HG02938 (cell line): ENCODE measurements around the gene MRPL33.

Experiments
- ATAC-seq: cut with Tn5 transposase; IDR thresholded peaks from one replicate; pipeline ENCODE4 v1.9.1; 2021; ENCODE audit warnings: mild to moderate bottlenecking, moderate library complexity; ENCODE audit not compliant: unreplicated experiment

Gene MRPL33

DNA sequence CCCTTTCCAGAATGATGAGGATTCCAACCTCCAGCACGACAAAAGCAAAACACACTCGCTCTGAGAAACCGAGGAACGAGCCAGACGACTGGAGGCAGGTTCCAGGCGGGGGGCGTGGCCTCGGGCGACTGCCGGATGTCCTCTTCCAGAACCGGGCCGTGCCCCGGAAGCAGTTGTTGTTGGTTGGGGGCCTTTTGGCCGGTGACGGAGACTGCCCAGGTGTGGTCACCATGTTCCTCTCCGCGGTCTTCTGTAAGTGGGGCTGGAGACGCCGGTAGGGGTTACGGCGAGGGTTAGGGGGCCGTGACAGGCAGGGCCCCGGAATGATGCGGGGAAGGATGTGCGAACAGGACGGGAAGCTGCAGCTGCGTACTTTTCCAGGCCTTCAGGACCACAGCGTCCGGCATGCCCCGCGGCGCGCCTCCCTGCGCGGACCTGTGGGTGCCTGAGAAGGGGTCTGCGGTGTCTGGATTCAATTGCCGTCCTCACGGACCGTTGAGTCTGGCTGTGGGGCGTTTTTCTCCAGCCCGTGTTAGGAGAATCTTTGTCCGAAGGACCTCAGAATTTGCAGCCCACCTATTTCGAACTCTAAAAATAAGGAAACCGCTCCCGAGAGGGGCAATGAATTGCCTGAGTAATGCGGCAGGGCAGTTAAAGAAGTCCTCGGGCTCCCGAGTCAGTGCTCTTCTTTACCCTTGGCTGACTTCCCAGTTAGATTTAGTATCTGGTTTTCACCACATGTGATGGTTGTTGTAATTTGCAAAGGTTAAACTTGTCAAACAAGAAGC is at the start of gene MRPL33:
MRPL33 (plus strand) TSS at position 172 of the 788 bp plus-strand sequence; CDS start at position 231, 59 bp downstream.
- ATAC-seq = peak; percentile 91

DNA sequence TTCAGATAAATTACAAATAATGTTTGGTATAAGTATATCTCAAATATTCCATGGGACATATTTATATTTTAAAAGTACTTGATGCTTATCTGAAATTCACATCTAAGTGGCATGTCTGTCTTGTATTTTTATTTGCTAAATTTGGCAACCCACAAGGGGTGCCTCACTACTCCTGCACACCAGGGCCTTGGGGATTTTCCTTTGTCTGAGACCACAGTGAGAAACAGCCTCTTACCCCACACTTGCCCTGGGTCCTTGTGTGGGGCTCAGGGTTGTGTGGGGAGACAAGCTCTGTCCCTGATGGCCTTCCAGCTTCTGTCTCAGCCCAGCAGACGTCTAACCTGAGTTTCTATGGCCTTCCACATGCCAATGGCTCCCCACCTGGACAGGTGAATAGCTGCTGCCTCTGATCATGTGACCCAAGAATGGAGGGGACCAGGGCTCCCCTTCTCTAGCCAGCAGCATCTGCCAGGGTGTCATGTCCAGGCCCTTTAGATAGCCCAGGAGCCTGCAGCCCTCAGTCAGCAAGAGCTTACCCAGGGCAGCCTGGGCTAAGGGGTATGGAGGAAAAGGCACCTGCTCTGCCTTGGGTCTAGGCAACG is 49.5 kb upstream of the MRPL33 start:
- ATAC-seq = no peak

DNA sequence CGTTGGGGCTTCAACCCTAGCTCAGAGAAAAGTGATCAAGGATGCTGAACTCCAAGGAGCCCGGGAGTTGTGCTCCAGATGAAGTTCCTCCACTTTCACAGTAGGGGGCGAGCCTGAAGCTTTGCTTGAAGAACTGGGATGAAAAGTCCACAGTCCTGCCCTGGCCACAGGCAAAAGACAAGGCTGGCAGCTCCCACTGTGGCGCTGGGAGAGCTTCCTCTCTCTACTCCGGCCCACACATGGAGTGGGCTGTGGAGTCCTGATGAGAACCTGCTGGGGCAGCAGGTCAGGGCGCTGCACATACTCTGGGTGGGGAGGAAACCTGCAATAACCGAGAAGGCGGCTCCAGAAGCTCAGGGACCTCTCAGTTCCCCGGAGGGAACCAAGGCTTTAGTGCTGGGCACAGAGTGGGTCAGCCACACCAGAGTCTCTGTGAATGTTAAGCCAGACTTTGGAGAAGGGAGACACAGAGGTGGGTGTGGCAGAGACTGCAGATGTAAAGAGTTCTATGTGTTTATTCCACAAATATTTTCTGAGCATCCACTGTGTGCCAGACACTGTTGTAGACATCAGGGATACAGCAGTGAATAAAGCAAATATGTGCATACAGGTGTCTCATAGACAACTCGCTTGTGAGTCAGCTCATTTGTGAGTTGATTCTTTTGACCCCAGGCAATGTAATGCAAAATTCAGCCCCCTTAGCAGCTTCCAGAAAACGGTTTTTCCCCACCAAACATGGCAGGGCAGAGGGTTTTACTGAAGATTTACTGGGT is 48.0 kb upstream of the MRPL33 start:
- no peak for ATAC-seq

DNA sequence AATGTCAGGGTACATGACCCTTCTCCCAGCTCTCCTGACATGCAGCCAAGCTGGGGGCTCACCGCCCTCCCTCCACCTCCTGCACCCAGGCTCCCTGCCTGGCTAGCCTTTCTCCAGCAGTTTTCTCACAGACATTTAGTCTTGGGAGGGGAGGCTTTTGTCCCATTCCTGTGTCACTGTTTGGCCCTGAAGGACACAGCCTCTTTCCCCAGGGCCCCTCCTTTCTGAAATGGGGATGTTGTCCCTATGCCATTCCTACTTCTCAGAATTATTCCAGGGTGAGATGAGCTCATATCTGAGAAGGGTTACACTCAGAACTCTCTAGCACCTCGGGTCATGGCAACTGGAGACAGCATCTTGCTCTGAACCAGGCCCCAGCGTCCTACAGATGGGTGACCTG is 47.3 kb upstream of the MRPL33 start:
- ATAC-seq = no peak

DNA sequence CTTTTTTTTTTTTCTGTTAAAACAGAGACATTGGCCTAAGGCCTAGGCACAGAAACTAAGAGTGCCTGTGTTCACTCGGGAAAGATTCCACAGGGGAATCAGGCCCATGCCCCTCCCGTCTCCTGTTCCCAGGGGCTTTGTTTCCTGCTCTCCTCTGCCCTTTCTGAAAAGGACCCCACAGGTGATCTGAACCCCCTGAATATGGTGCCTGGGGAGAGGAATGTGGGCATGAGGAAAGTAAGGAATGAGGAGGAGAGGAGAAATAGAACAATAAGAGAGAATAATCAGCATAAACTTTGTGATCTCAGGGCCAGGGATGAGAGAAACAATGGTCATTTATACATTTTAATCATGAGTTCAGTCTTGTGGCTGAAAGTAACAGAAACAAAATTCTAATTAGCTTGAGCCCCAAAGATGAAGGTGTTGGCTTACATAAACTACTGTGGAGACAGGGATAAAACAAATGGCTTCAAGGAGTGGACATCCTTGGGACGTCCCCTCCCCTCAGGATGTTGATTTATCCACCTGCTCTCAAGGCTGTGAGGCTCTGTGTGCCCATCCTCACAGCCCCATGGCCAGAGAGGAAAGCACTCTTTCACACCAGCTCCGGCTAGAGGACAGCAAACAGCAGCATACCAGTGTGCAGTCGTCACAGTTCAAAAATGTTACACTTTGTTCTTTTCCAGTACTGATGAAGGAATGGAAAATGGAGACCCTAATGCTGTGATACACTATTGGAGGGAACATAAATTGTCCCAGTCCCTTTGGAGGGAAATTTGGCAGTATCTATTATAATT is 46.4 kb upstream of the MRPL33 start:
- ATAC-seq = no peak

DNA sequence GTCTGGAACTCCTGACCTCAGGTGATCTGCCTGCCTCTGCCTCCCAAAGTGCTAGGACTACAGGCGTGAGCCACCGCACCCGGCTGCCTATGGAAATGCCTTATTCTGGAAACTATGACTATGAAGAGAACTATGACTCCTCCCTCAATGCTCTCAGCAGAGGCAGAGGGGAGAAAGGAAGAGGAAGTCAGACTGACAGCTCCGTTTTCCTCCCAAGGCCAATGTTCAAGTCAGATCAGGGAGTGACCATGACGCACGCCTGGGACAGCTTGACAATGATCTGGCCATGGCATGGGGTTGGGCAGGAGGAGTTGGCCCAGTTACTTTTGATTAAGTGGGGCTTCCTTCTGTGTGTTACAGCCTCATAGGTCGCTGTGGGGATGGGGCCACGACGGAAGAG is 44.3 kb upstream of the MRPL33 start:
- no peak for ATAC-seq

DNA sequence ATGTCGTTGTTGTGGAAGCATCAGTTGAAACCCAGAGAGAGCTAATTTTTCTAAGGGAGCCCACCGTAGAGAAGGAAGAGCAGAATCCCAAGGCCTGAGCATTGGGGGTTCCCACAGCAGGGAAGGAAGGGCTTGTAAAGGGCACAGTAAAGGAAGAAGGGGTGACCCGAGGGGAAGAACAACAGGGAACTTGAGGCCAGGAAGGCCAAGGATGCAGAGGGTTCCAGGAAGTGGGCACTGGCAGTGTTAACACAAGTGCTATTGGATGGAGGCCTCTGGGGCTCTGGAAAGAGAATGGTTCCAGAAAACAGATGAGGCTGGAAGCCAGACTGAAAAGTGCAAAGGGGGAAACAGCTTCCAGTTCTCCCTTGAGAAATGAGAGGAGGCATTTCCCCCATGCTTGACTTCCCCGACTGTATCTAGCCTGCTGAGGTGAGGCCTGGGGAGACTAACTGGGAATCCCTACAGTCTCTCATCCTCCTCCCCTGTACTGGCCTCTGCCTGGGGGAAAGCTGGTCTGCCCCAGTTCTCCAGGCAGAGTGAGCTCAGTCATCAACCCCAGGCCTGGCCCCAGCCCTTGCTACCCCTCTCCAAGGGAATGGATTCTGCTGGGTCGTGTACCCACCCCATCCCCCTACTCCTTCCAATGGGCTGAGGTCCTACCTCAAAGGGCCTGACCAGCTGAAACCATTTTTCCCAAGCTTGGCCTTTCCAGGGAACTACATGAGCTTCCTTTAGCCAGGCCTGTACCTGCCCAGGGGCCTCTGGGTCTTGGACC is 43.2 kb upstream of the MRPL33 start:
- ATAC-seq = no peak

DNA sequence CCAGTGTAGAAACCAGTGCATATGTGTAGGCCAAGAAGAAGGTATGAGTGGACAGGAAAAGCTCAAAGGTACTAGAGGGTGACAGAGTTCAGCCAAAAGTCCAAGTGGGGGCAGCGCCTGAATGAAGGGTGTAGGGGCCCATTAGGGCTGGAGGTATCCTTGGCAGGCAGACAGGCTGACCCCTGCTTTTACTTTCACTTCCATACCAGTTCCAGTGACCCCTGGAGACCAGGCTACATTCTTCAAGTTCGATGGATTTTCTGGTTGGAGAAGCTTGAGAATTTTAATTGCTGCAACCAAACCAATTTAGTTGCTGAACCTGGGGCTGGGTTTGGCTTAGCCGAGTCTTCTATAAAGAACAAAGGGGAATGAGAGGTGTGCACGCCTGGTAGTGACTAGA is 42.3 kb upstream of the MRPL33 start:
- no peak for ATAC-seq

DNA sequence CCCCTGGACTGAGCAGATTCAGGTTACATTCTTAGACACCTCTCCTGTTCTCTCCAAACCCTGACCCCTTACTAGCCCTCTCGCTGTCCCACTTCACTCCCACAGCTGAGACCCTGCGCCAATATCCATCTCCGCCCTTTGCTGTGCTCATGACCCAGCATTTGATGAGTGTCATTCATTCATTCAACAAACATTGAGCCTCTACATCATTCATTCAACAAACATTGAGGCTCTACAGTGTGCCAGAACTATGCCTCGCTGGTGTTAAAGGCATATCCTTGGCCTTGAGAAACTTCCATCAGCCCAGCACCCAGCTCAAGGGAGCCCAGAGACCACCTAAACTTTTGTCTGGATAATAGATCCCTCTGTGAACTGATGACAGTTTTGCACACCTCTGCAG is 41.9 kb upstream of the MRPL33 start:
- ATAC-seq = no peak

DNA sequence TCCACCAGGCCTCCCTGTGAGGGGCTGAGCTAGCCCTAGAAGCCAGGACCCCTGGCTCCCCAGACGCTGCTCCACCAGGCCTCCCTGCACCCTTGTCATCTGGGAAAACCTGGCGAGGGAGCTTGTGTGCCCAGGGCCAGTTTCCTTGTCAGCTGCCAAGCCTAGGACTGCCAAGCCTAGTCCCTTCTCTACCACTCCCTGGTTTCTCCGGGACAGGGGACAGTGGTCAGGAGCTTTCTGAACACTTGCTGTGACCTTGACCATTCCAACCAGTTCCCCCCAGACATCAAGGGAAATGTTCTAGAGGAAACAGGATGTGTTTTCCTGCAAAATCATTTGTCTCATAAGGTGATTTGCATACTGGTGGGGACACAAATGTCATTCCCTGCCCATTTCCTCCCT is 41.3 kb upstream of the MRPL33 start:
- no peak for ATAC-seq

DNA sequence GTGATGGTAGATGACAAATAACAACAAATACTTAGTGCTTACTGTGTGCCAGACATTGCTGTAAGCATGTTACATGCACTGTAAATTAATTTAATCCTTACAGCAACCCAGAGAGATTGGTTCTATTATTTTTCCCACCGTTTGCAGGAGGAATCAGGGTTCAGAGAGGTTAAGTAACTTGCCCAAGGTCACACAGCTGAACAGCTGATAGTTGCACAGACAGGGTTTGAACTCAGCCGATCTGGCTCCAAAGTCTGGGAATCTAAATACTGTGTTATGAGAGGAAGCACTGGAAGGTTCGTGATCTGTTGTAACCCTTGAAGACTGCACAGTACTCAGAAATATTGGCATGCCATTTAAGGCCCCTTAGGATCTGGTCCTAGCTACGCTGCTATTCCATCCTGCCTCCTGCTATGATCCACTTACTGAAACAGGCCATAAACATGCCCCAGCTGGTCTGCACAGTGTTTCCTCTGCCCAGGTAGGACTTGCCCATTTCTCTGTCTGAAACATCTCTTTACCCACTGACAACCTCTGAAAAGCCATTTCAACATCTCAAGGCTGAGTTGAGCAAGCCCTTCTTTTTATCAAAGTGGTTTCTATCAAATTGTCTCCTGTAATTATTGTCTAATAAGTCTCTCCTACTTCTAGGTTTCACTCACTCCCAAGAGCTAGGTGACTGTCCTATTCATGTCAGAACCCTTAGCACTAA is 40.4 kb upstream of the MRPL33 start:
- no peak for ATAC-seq

DNA sequence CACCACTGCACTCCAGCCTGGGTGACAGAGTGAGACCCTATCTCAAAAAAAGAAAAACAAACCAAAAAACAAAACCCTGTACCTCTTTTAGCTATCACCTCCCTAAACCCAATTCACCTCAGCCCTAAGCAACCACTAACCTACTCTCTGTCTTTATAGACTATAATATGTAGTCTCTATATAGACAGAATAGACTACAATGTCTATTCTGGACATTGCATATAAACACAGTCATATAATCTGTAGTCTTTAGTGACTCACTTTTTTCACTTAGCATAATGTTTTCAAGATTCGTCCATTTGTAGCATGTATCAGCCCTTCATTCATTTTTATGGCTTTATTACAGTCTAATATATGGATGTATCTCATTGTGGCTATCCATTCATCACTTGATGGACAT is 37.2 kb upstream of the MRPL33 start:
- no peak for ATAC-seq

DNA sequence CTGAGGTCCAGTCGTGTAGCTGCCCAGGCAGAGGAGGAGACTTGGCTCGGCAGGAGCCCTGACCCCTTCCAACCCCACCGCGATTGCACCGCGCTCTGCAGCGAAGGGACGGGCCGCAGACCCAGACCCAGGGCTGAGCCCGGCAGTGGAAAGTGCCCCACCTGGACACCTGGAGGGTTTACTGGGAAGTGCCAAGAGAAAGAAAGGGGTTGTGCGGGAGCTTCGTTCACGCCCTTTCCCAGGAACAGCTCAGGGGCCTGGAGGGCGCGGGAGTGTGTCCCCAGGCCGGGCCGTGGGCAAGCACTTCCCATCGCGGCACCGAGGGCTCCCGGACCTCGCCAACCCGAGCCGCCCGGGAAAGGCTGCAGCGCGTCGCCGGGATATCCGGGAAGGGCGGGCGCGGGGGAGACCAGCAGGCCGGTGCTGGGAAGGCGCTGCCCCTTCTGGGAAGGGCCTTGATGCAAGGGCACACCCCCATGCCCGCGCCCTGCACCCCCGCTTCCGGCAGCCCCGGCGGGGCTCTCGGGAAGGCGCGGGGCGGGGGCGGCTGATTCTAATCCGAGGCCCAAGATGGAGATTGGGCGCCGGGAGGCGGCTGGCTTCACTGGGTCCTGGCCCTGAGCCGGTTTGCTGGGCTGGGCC is 36.1 kb upstream of the MRPL33 start:
- ATAC-seq = no peak

DNA sequence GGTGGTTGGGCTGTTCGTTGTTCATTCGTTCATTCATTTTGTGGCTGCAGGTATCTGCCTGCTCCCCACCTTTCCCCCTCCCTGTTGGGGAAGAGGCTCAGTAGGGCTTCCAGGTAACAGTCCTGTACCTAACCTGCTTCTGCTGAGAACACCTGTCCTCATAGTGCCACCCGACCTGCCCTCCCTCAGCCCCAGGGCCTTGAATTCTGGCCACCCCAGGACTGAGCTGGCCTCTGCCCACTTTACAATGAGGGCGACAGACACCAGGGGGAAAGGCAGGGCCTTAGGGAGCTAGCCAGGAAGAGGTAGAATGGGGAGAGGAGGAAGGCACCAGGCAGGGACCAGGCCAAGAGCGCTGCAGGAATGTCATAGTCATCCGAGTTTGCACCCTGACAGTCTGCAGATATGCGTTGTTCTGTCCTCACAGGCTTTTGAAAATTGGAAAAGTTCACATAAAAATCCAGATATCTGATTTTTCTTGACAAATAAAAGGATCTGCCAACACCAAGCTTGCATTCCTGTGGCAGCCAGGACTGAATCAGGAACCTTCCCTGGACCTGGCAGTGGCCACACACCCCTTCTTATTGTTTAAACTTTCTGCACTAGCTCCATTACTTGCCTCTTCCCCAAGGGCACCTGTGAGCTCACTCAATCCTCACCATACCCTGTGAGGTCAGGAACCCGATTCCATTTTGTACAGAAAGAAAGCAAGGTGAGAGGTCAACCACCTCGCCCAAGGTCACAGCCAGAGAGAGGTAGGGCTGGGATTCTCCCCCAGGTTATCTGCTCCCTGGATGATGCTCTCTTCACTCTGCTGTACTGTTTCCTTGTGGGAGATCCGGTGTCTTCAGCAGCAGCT is 35.3 kb upstream of the MRPL33 start:
- ATAC-seq = no peak

DNA sequence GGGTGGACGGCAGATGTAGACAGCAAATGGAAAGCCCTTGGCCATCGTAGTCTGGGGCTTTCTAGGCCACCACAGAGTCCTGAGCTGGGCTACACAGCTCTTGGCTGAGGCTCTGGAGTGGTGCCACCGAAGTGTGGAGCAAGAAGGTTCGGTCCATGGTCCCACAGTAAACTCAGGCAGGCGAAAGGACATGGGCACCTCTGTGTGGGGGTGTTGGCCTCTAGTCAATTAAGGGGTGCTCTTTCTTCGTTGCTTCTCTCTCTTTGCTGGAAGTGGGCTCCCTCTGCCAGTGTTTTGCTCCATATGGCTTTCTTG is 34.7 kb upstream of the MRPL33 start:
- ATAC-seq = no peak

DNA sequence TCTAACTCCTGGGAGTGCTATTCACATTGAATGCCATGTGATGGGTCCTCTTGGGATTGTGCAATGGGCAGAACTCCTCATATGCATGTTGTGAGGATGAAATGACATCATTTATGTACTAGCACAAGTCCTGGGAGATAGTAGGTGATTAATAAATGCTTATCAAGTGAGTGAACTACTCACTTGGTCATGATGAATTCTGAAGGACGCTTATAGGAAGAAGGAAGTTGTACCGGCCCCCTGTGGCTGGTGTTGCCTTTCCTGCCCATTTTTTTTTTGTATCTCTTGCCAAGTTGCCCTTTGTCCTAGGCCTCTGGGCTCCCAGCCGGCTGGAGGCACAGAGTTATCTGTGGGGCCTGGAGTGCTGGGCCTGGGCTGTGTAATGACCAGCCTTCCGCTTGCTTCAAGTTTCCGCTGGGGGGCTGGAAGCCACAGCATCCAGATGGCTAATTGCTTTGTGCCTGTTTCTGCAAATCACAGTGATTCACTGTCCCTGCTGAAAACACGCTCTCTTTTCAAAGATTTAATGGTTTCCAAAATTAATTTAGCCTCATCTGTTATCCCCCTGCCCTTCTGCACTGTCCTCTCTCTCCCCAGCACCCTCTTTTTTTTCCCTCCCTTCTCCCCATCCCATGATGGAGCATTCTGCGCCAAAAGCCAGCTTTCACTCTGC is 33.7 kb upstream of the MRPL33 start:
- no peak for ATAC-seq

DNA sequence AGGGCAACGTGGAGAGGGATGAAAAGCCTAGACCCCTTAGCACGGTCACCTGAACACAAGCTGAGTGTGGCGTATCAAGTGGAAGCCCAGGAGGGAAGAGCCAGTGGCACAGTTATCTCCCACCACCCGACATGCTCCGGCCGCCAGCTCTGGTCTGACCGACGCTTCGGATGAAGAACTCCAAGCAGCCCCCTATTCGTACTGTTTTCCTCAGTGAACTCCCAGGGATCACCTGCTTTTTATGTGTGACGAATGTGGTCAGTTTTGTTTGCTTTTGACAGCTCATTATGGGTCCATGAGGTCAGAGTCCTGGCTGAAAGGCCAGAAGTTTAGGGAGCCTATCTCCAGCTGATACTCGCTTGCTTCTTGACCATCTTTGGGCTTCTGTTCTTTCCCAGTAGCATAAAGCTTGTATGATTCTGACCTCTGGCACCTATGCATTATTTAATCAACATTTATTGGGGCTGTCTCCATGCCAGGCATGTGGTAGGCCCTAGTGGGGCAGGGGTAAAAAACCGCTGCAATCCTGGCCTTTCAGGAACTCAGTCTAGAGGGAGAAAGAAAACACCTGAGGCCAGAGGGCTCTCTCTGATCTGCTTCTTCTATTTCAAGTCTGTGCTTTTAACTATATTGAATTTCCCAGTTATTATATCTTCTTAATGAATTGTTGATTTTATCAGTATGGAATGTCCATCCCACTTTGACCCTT is 33.0 kb upstream of the MRPL33 start:
- ATAC-seq = no peak

DNA sequence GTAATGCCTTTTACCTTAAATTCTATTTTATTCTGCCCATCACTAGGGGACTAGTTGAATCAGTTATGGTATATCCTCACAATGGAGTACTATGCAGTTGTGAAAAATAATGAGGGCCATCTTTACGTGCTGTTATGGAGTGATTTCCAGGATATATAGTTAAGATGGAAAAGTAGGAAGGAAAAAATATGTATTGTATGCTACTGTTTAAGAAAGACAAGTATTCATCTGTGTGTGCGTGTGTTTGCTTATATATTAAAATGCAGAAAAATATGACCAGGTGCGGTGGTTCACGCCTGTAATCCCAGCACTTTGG is 32.5 kb upstream of the MRPL33 start:
- no peak for ATAC-seq
